ENCODE measurements around the gene RIN1. TPM values are rescaled to one million over a fixed set of nuclear protein-coding genes. Genes with fewer than 3 reads are reported as not detected.
"Not testable (repeated sequence)": the region's sequence is repeated elsewhere in the genome, so short reads cannot be mapped to it uniquely, and the experiment has no call there.

RIN1 gene
- total RNA-seq = 10 to 100 TPM in 2 of 4 donors, 1 to 10 TPM in 2; 1.8 to 26.6 (median 8.6) TPM

GRCh38 chr11:66336234-66337102, at the start of gene RIN1:
TSS of gene RIN1 (minus strand) at chr11:66336434. CDS start at chr11:66336402, 32 bp downstream.
- Histone ChIP-seq H3K4me1 (peaks cover 3 to 12% of the 10 kb centered on the region in 2 donors), H3K9me3 (no peaks in the 10 kb centered on the region), H3K4me3 (peak within 1 kb of the TSS; percentile 29 to 50), H3K27ac (peak within 1 kb of the TSS; percentile 29 to 78), H3K27me3 (no peaks in the 10 kb centered on the region), H3K36me3 (no peaks in the 10 kb centered on the region)
- peak; percentile 65 for DNase-seq
- TF ChIP-seq CTCF (IDR thresholded peaks at IDR 0.05) (peak; percentile 28 to 61 (median 41)), POLR2A (IDR thresholded peaks at IDR 0.05) (peak in 1 of 2 donors; percentile 18)
- intact Hi-C loops (cut with DNase I; ENCODE audit: low total_unique reads) = no loop called here

- H3K4me3 ChIP-seq; H3K27me3 ChIP-seq; H3K36me3 ChIP-seq; H3K4me1 ChIP-seq; DNase-seq; H3K9me3 ChIP-seq; intact Hi-C loops (cut with DNase I; ENCODE audit: low total_unique reads); H3K27ac ChIP-seq: not testable (repeated sequence)
These were observed 48.1 kb upstream of the RIN1 start for GRCh38 chr11:66384316-66384715.

GRCh38 chr11:66380264-66380663, 44.0 kb upstream of the RIN1 start:
- DNase-seq; H3K4me1 ChIP-seq; H3K27ac ChIP-seq; H3K4me3 ChIP-seq; H3K36me3 ChIP-seq; H3K27me3 ChIP-seq; intact Hi-C loops (cut with DNase I; ENCODE audit: low total_unique reads); H3K9me3 ChIP-seq: not testable (repeated sequence)

- H3K4me1 ChIP-seq; H3K9me3 ChIP-seq; H3K4me3 ChIP-seq; DNase-seq; H3K36me3 ChIP-seq; H3K27ac ChIP-seq; intact Hi-C loops (cut with DNase I; ENCODE audit: low total_unique reads): not testable (repeated sequence)
- peaks cover 19 to 35% of the 10 kb centered on the region in 2 donors for H3K27me3 ChIP-seq
These were observed 37.6 kb upstream of the RIN1 start for GRCh38 chr11:66373690-66374287.

- H3K4me1 ChIP-seq = peaks cover 0 to 6% of the 10 kb centered on the region in 2 donors
- intact Hi-C loops (cut with DNase I; ENCODE audit: low total_unique reads) = no loop called here
- peaks cover 19 to 35% of the 10 kb centered on the region in 2 donors for H3K27me3 ChIP-seq
- TF ChIP-seq CTCF (IDR thresholded peaks at IDR 0.05) = no peak
- DNase-seq = no peak
- H3K36me3 ChIP-seq = no peaks in the 10 kb centered on the region
- H3K9me3 ChIP-seq = no peaks in the 10 kb centered on the region
- H3K4me3 ChIP-seq = no peak overlapping the region
- H3K27ac ChIP-seq = no peak overlapping the region
These were observed 37.0 kb upstream of the RIN1 start for GRCh38 chr11:66373265-66373664.

GRCh38 chr11:66371627-66372415, 35.6 kb upstream of the RIN1 start, which contains the start of gene SLC29A2:
TSS of gene SLC29A2 (minus strand) at chr11:66371760. CDS start at chr11:66371591, 169 bp downstream.
- intact Hi-C loops (cut with DNase I; ENCODE audit: low total_unique reads) = no loop called here

More at GRCh38 chr11:66371627-66372415, 35.6 kb upstream of the RIN1 start, which contains the start of gene SLC29A2:
- Histone ChIP-seq H3K4me1 (peaks cover 0 to 6% of the 10 kb centered on the region in 2 donors), H3K36me3 (no peaks in the 10 kb centered on the region), H3K4me3 (peak within 1 kb of the TSS; percentile 45 to 50), H3K27ac (peak within 1 kb of the TSS in 1 of 2 donors; percentile 46), H3K27me3 (peaks cover 19 to 35% of the 10 kb centered on the region in 2 donors), H3K9me3 (no peaks in the 10 kb centered on the region)
- no peak for TF ChIP-seq POLR2A (IDR thresholded peaks at IDR 0.05)
- TF ChIP-seq CTCF (IDR thresholded peaks at IDR 0.05) = no peak
- DNase-seq = no peak

Measured in uterus (tissue), 4 donors.